ENCODE data around the gene KCNE4. TPM values are rescaled to one million over a fixed set of nuclear protein-coding genes. Genes with fewer than 3 reads are reported as not detected.

Gene KCNE4
- total RNA-seq, 1 donor from 2014 or later, result not detected

DNA sequence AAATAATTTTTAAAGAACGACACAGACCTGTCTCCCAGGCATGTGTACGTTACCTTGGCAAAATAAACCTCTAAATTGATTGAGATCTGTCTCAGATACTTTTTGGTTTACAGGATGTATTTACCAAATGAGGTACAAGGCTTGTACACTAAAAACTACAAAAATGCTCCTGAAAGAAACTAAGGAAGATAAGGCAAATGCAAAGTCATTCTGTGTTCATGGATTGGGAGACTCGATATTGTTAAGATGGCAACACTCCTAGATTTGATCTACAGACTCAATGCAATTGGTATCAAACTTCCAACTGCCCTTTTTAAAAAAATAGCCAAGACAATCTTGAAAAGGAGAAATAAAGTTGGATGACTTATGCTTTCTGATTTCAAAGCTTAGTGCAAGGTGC lies 11.5 kb upstream of the KCNE4 start:
- TF ChIP-seq, protein P1, sequence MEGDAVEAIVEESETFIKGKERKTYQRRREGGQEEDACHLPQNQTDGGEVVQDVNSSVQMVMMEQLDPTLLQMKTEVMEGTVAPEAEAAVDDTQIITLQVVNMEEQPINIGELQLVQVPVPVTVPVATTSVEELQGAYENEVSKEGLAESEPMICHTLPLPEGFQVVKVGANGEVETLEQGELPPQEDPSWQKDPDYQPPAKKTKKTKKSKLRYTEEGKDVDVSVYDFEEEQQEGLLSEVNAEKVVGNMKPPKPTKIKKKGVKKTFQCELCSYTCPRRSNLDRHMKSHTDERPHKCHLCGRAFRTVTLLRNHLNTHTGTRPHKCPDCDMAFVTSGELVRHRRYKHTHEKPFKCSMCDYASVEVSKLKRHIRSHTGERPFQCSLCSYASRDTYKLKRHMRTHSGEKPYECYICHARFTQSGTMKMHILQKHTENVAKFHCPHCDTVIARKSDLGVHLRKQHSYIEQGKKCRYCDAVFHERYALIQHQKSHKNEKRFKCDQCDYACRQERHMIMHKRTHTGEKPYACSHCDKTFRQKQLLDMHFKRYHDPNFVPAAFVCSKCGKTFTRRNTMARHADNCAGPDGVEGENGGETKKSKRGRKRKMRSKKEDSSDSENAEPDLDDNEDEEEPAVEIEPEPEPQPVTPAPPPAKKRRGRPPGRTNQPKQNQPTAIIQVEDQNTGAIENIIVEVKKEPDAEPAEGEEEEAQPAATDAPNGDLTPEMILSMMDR (conservative IDR thresholded peaks at IDR 0.05; ENCODE audit: low read depth, low read length), result no peak
- no peak overlapping the region for H3K4me3 ChIP-seq (ENCODE audit: low read depth, low read length)
- no peak for DNase-seq (ENCODE audit: low read depth)

DNA sequence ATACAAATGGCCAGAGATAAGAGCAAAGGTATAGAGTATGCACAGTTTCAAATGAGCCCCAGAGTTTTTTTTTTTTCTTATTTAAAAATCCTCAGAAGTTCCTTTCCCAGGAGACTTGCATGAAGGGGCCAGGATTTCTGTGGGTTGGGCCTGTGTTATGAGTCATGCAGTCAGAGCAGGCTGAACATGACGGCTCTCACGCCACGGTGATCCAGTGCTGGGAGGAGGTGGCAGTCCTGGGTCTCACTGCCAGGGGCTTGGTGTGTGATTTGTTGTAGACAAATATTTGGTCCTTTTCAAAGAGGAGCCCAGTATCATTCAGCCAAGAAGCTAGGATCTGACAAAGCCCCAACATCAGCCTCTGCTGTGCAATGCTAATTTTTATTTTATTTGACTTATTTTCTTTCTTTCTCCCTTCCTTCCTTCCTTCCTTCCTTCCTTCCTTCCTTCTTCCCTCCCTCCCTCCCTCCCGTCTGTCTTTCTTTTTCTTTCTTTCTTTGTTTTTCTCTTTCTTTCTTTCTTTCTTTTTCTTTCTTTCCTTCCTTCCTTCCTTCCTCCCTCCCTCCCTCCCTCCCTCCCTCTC lies 10.4 kb upstream of the KCNE4 start:
- DNase-seq (ENCODE audit: low read depth), result peak; percentile 69
- no peak overlapping the region for H3K4me3 ChIP-seq (ENCODE audit: low read depth, low read length)
- TF ChIP-seq, protein P1 (conservative IDR thresholded peaks at IDR 0.05; ENCODE audit: low read depth, low read length), result no peak

DNA sequence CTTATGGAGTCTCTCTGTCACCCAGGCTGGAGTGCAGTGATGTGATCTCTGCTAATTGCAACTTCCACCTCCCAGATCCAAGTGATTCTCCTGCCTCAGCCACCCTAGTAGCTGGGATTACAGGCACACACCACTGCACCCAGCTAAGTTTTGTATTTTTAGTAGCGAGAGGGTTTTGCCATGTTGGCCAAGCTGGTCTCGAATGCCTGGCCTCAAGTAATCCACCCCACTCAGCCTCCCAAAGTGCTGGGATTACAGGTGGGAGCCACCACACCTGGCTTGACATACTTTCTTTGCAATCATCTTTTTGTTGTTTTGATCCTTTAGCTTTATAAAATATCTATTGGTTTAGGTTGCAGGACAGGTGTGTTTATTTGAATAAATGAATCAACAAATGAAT lies 9.7 kb upstream of the KCNE4 start:
- no peak for DNase-seq (ENCODE audit: low read depth)
- H3K4me3 ChIP-seq (ENCODE audit: low read depth, low read length), result no peak overlapping the region
- TF ChIP-seq, protein P1 (conservative IDR thresholded peaks at IDR 0.05; ENCODE audit: low read depth, low read length), result no peak

DNA sequence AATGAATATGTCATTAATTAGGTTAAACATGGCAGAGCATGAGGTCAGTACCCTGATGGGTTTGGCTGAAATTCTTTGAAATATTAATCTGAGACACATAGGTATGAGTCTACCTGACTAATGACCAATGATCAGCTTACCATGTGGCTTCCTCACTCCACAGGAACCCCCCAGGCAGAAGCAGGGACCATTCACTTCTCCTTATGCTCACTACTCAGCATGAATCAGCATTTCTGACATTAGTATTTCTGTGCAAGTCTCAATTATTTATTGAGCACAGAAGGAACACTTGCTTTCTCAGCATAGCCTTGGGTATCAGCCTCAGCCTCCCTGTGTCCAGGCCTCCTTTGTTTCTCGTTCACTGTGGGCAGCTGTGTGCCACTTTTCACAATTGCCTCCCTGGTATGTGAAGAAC lies 9.3 kb upstream of the KCNE4 start:
- TF ChIP-seq, protein P1 (conservative IDR thresholded peaks at IDR 0.05; ENCODE audit: low read depth, low read length), result no peak
- DNase-seq (ENCODE audit: low read depth), result no peak
- no peak overlapping the region for H3K4me3 ChIP-seq (ENCODE audit: low read depth, low read length)

DNA sequence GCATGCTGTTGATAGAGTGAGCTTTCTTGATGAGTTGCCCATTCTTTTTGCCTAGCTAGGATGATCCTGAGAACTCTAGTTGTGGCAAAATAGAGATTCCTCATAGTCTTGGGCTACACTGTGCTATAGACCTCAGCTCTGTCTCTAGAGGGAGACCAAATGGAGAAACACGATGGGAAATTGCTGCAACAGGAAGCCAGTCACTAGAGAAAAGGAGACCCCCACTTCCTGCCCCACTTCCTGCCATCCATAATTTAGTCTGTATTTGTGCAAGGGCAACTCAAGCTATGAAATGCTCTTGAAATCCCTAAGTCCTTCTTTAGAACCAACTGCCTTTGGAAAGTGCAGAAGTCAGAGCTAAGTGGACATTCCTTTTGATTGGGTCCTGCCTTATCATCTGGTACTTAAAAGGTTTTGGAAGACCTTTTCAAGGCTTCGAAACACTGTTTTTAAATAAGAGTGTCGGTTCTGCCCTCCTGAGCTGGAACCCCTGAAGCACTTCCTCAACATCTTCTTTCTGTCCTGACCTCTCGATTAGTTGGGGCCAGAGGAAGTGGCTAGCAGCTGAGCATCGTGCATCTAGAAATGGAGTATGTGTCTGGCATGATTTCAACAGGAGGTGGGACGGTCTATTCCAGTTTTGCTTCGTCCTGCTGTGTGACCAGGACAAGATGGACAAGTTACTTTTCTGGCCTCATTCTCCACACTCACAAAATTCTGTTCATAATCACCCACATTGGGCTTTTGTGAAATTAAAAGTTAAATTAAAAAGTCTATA lies 8.6 kb upstream of the KCNE4 start:
- no peak overlapping the region for H3K4me3 ChIP-seq (ENCODE audit: low read depth, low read length)
- DNase-seq (ENCODE audit: low read depth), result no peak
- TF ChIP-seq, protein P1 (conservative IDR thresholded peaks at IDR 0.05; ENCODE audit: low read depth, low read length), result no peak

DNA sequence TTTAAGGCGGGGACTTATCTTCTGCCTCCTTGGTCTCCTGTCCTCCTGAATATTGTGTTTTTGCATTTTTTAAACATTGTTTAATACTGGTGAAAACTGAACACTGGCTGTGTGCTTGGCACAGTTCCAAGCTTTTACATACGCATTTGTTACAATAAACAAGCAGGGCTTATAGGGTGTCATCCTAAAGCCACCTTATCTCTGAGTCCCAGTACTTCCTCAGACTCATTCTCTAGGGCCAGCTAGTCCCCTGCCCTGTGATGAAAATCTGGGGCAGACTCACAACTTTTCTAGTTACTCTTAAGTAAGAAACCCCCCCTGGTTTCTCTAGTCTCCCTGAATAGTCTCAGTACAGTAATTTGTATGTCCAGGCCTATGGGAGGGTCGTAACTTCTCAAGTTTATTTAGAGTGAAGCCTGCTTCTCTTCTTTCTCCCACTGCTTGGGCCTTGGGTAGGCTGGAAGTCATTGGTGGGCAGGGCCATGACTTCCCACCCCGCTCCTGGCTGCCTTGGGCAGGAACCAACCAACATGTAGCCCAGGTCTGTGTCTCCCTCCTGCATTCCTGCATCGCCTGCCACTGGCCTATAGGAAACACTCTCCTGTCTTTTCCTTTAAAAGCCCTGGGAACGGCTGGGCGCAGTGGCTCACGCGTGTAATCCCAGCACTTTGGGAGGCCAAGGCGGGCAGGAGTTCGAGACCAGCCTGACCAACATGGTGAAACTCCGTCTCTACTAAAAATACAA lies 7.7 kb upstream of the KCNE4 start:
- DNase-seq (ENCODE audit: low read depth), result no peak
- H3K4me3 ChIP-seq (ENCODE audit: low read depth, low read length), result no peak overlapping the region
- TF ChIP-seq, protein P1 (conservative IDR thresholded peaks at IDR 0.05; ENCODE audit: low read depth, low read length), result no peak

All from epithelial cell of proximal tubule (primary cell).